NCI-H748 (cell line): ENCODE data around the gene F8.
A peak's percentile ranks its signal among the peaks of the same experiment; 100 is the strongest.
"Not testable (repeated sequence)": the region's sequence is repeated elsewhere in the genome, so short reads cannot be mapped to it uniquely, and the experiment has no call there.

Experiments
- DNase-seq: peaks from one replicate; lab custom pipeline; 2025; ENCODE audit not compliant: unreplicated experiment; lab: John Stamatoyannopoulos, UW

F8 gene

GRCh38 chrX:155031657-155032056, 9.1 kb upstream of the F8 start:
- no peak for DNase-seq

- no peak for DNase-seq
These were observed 6.4 kb upstream of the F8 start for GRCh38 chrX:155028877-155029291.

GRCh38 chrX:155028129-155028528, 5.6 kb upstream of the F8 start:
- DNase-seq, result peak; percentile 55

GRCh38 chrX:155027509-155028066, 5.1 kb upstream of the F8 start:
- peak; percentile 65 for DNase-seq

GRCh38 chrX:155026727-155027508, 4.4 kb upstream of the F8 start, which contains the start of gene FUNDC2:
FUNDC2 (plus strand) TSS chrX:155026844; CDS start chrX:155026939, 95 bp downstream.
- peak; percentile 97 for DNase-seq

- DNase-seq, result no peak
These were observed 3.9 kb upstream of the F8 start for GRCh38 chrX:155026420-155026726.

GRCh38 chrX:155023907-155024833, 1.6 kb upstream of the F8 start:
- DNase-seq, result no peak

- DNase-seq, result no peak
These were observed 1.9 kb downstream of the F8 start for GRCh38 chrX:155020591-155020990.

- no peak for DNase-seq
These were observed 12.5 kb downstream of the F8 start for GRCh38 chrX:155009994-155010472.

- not testable (repeated sequence) for DNase-seq
These were observed 13.9 kb downstream of the F8 start for GRCh38 chrX:155008578-155008977.

- not testable (repeated sequence) for DNase-seq
These were observed 15.4 kb downstream of the F8 start for GRCh38 chrX:155006913-155007671.

GRCh38 chrX:155006379-155006778, 16.1 kb downstream of the F8 start:
- not testable (repeated sequence) for DNase-seq

- no peak for DNase-seq
These were observed 17.3 kb downstream of the F8 start for GRCh38 chrX:155005190-155005589.

- no peak for DNase-seq
These were observed 20.6 kb downstream of the F8 start for GRCh38 chrX:155001873-155002272.

GRCh38 chrX:155000841-155001240, 21.7 kb downstream of the F8 start:
- no peak for DNase-seq

GRCh38 chrX:154998204-154998880, 24.2 kb downstream of the F8 start:
- DNase-seq, result no peak

GRCh38 chrX:154991476-154991875, 31.0 kb downstream of the F8 start:
- no peak for DNase-seq

GRCh38 chrX:154991039-154991438, 31.5 kb downstream of the F8 start:
- no peak for DNase-seq

- no peak for DNase-seq
These were observed 32.0 kb downstream of the F8 start for GRCh38 chrX:154990496-154990895.

- no peak for DNase-seq
These were observed 33.8 kb downstream of the F8 start for GRCh38 chrX:154988719-154989118.
